H1 (cell line): ENCODE results near the gene LAMB1. TPM values are rescaled to one million over a fixed set of nuclear protein-coding genes. Genes with fewer than 3 reads are reported as not detected.

Experiments used
- CTCF ChIA-PET: fragments of 300-600 bp; sonication (Branson Sonifier 250); formaldehyde crosslinking; loops from one replicate; lab custom pipeline; 2021; ENCODE audit not compliant: partially characterized antibody; lab: Charles Lee
- POLR2A ChIA-PET: fragments of 300-600 bp; sonication (Branson Sonifier 250); formaldehyde crosslinking; loops from one replicate; lab custom pipeline; 2021; ENCODE audit warnings: inconsistent platforms; ENCODE audit not compliant: partially characterized antibody; lab: Charles Lee
- DNase-seq, 2 experiments: peaks; one replicate each; pipeline versions ENCODE4 v3.0.0 to v3.0.0-alpha.2; 2010 to 2022; ENCODE audit warnings: low spot score in 2 of 2, low read depth in 1 of 2, mixed read lengths in 1 of 2
- FAIRE-seq: peaks from 2 replicates; lab custom pipeline; 2011; peaks lifted over from hg19 to GRCh38; lab: Jason Lieb, UNC
- H2AFZ ChIP-seq: 2 replicates; pipeline ENCODE4 v1.8.1; 2012; ENCODE audit warnings: low read length, inconsistent platforms
- H2AK5ac ChIP-seq: 2 replicates; pipeline ENCODE4 v1.6.1; 2013; ENCODE audit warnings: low read depth, low read length
- H2BK120ac ChIP-seq: replicated peaks from 2 replicates; pipeline ENCODE3; 2013; ENCODE audit warnings: low read depth, low read length, inconsistent platforms
- H2BK12ac ChIP-seq: 2 replicates; pipeline ENCODE4 v1.6.1; 2013; ENCODE audit warnings: low read depth, low read length
- H2BK15ac ChIP-seq: 2 replicates; pipeline ENCODE4 v1.6.1; 2013; ENCODE audit warnings: low read length
- H2BK20ac ChIP-seq: 2 replicates; pipeline ENCODE4 v1.6.1; 2013; ENCODE audit warnings: low read length
- H2BK5ac ChIP-seq: 2 replicates; pipeline ENCODE4 v1.6.1; 2013; ENCODE audit warnings: low read depth, low read length
- H3K14ac ChIP-seq: 2 replicates; pipeline ENCODE4 v1.6.1; 2013; ENCODE audit warnings: inconsistent platforms; ENCODE audit not compliant: insufficient read length
- H3K18ac ChIP-seq: 2 replicates; pipeline ENCODE4 v1.6.1; 2013; ENCODE audit warnings: low read length; ENCODE audit errors: extremely low read depth
- H3K23ac ChIP-seq: 2 replicates; pipeline ENCODE4 v1.6.1; 2013; ENCODE audit warnings: inconsistent platforms; ENCODE audit not compliant: insufficient read length
- H3K23me2 ChIP-seq: 2 replicates; pipeline ENCODE4 v1.6.1; 2013; ENCODE audit warnings: low read depth, low read length
- H3K27ac ChIP-seq: 2 replicates; pipeline ENCODE4 v1.6.1; 2011; ENCODE audit warnings: low read depth, low read length, inconsistent platforms
- H3K27me3 ChIP-seq, 4 experiments: replicated peaks in 1 of 4; 1 replicate in 1 of 4; 2 replicates in 3 of 4; pipeline versions ENCODE4 v1.6.1 to v1.8.1; 2011 to 2013; ENCODE audit warnings: low read length in 3 of 4, mild to moderate bottlenecking in 3 of 4, inconsistent platforms in 2 of 4, mixed read lengths in 2 of 4, moderate library complexity in 1 of 4; ENCODE audit not compliant: control insufficient read depth in 3 of 4, insufficient read depth in 3 of 4; ENCODE audit errors: extremely low read depth in 1 of 4
- H3K36me3 ChIP-seq, 4 experiments: 2 replicates each; pipeline versions ENCODE4 v1.6.1 to v1.8.1; 2011 to 2013; ENCODE audit warnings: mild to moderate bottlenecking in 4 of 4, low read length in 3 of 4, moderate library complexity in 2 of 4, control low read depth in 1 of 4, inconsistent platforms in 1 of 4; ENCODE audit not compliant: insufficient read depth in 4 of 4, control insufficient read depth in 2 of 4
- H3K4ac ChIP-seq: replicated peaks from 2 replicates; pipeline ENCODE3; 2013; ENCODE audit warnings: low read length, low read depth, mixed read lengths, inconsistent platforms; ENCODE audit not compliant: insufficient read length
- H3K4me1 ChIP-seq, 4 experiments: replicated peaks in 1 of 4; 1 replicate in 1 of 4; 2 replicates in 3 of 4; pipeline versions ENCODE4 v1.6.1 to v1.8.1; 2011 to 2013; ENCODE audit warnings: low read length in 3 of 4, inconsistent platforms in 2 of 4, mixed read lengths in 1 of 4; ENCODE audit not compliant: insufficient read depth in 4 of 4, control insufficient read depth in 3 of 4
- H3K4me2 ChIP-seq, 2 experiments: 2 replicates each; pipeline versions ENCODE4 v1.6.1 to v1.8.1; 2011 to 2013; ENCODE audit warnings: low read depth in 2 of 2, low read length in 2 of 2, control low read depth in 1 of 2, inconsistent platforms in 1 of 2, mild to moderate bottlenecking in 1 of 2; ENCODE audit not compliant: insufficient read depth in 1 of 2
- H3K4me3 ChIP-seq, 4 experiments: fragments of 200-600, 300-600 bp in 1 of 4; sonication (generic), shearing (Covaris generic), sonication (Bioruptor Twin) in 1 of 4; 2 replicates each; pipeline versions ENCODE4 v1.5.1 to v1.8.1; 2011 to 2016; ENCODE audit warnings: low read length in 4 of 4, low read depth in 3 of 4, control low read depth in 2 of 4, inconsistent platforms in 2 of 4, mild to moderate bottlenecking in 2 of 4, mixed read lengths in 1 of 4, moderate library complexity in 1 of 4; ENCODE audit not compliant: insufficient read depth in 2 of 4; ENCODE audit errors: extremely low read depth in 1 of 4
- H3K56ac ChIP-seq: replicated peaks from 2 replicates; pipeline ENCODE3; 2013; ENCODE audit warnings: low read depth, mild to moderate bottlenecking, mixed read lengths, low read length, inconsistent platforms; ENCODE audit not compliant: insufficient read length
- H3K79me1 ChIP-seq: 2 replicates; pipeline ENCODE4 v1.6.1; 2013; ENCODE audit warnings: low read depth, low read length, control low read depth
- H3K79me2 ChIP-seq, 2 experiments: 2 replicates each; pipeline versions ENCODE4 v1.6.1 to v1.8.1; 2012 to 2013; ENCODE audit warnings: low read length in 2 of 2, mild to moderate bottlenecking in 2 of 2, inconsistent platforms in 1 of 2; ENCODE audit not compliant: insufficient read depth in 2 of 2, control insufficient read depth in 1 of 2
- H3K9ac ChIP-seq, 4 experiments: replicated peaks in 1 of 4; 1 replicate in 1 of 4; 2 replicates in 3 of 4; pipeline versions ENCODE4 v1.6.1 to v1.8.1; 2011 to 2013; ENCODE audit warnings: low read depth in 3 of 4, low read length in 3 of 4, control low read depth in 2 of 4, mild to moderate bottlenecking in 2 of 4, moderate library complexity in 2 of 4, inconsistent platforms in 1 of 4; ENCODE audit errors: extremely low read depth in 1 of 4
- H3K9me3 ChIP-seq, 2 experiments: 2 replicates each; pipeline versions ENCODE4 v1.6.1 to v1.8.1; 2012 to 2013; ENCODE audit warnings: mild to moderate bottlenecking in 2 of 2, moderate library complexity in 2 of 2, control low read depth in 1 of 2, inconsistent platforms in 1 of 2, low read depth in 1 of 2, low read length in 1 of 2, mixed read lengths in 1 of 2; ENCODE audit not compliant: insufficient read depth in 2 of 2
- H4K20me1 ChIP-seq, 2 experiments: replicated peaks in 1 of 2; 2 replicates each; pipeline versions ENCODE3 to v1.8.1; 2011 to 2013; ENCODE audit warnings: inconsistent platforms in 2 of 2, low read length in 2 of 2, mild to moderate bottlenecking in 1 of 2; ENCODE audit not compliant: insufficient read depth in 2 of 2, control insufficient read depth in 1 of 2
- H4K5ac ChIP-seq: 2 replicates; pipeline ENCODE4 v1.6.1; 2013; ENCODE audit warnings: low read length, low read depth, mixed read lengths, inconsistent platforms; ENCODE audit not compliant: insufficient read length
- H4K8ac ChIP-seq: 2 replicates; pipeline ENCODE4 v1.8.0; 2013; ENCODE audit warnings: mild to moderate bottlenecking, moderate library complexity, low read length, inconsistent platforms; ENCODE audit not compliant: insufficient read depth; ENCODE audit errors: extremely low read depth
- H4K91ac ChIP-seq: replicated peaks from 2 replicates; pipeline ENCODE3; 2013; ENCODE audit warnings: low read length, mixed read lengths, inconsistent platforms; ENCODE audit not compliant: insufficient read length
- BCL11A ChIP-seq, 2 experiments: IDR thresholded peaks; one replicate each; pipeline ENCODE4 v1.6.1; 2011; ENCODE audit warnings: low read depth in 2 of 2, low read length in 2 of 2, mild to moderate bottlenecking in 2 of 2
- BRCA1 ChIP-seq: IDR thresholded peaks from 2 replicates; pipeline ENCODE4 v1.6.1; 2012; ENCODE audit warnings: low read depth, low read length, improper control_type of control experiment
- CTBP2 ChIP-seq: IDR thresholded peaks from 2 replicates; pipeline ENCODE4 v1.7.0; 2011; ENCODE audit warnings: borderline replicate concordance, mild to moderate bottlenecking, moderate library complexity, mixed read lengths, low read length; ENCODE audit not compliant: insufficient read depth, insufficient read length
- CTCF ChIP-seq, 3 experiments: IDR thresholded peaks; 1 replicate in 2 of 3; 2 replicates in 1 of 3; pipeline versions ENCODE4 v1.5.1 to v1.6.1; 2011; ENCODE audit warnings: low read length in 3 of 3, mild to moderate bottlenecking in 3 of 3, inconsistent platforms in 2 of 3, low read depth in 1 of 3, moderate library complexity in 1 of 3; ENCODE audit not compliant: insufficient read depth in 1 of 3; ENCODE audit errors: control extremely low read depth in 1 of 3
- EZH2 ChIP-seq: fragments of 200-600 bp; sonication (generic); IDR thresholded peaks from 2 replicates; pipeline ENCODE4 v1.7.1; 2012; ENCODE audit warnings: low read depth, mild to moderate bottlenecking, moderate library complexity, low read length, inconsistent platforms; ENCODE audit not compliant: severe bottlenecking
- JUN ChIP-seq: IDR thresholded peaks from 2 replicates; pipeline ENCODE4 v1.6.1; 2011; ENCODE audit warnings: low read depth, mild to moderate bottlenecking, improper control_type of control experiment, low read length
- KDM1A ChIP-seq: fragments of 200-600, 300-600 bp; sonication (generic); IDR thresholded peaks from 2 replicates; pipeline ENCODE4 v1.7.1; 2016; ENCODE audit warnings: mild to moderate bottlenecking, low read length, borderline replicate concordance
- KDM4A ChIP-seq: IDR thresholded peaks from one replicate; pipeline ENCODE4 v1.7.1; 2012; ENCODE audit warnings: low read depth, mild to moderate bottlenecking, moderate library complexity, low read length, inconsistent platforms; ENCODE audit not compliant: severe bottlenecking
- SIX5 ChIP-seq: IDR thresholded peaks from 2 replicates; pipeline ENCODE4 v1.6.1; 2011; ENCODE audit warnings: mild to moderate bottlenecking, low read depth, low read length
- SRF ChIP-seq: IDR thresholded peaks from 2 replicates; pipeline ENCODE4 v1.6.1; 2011; ENCODE audit warnings: mild to moderate bottlenecking, low read depth, low read length, moderate library complexity
- TAF1 ChIP-seq: IDR thresholded peaks from 2 replicates; pipeline ENCODE4 v1.6.1; 2011; ENCODE audit warnings: mild to moderate bottlenecking, low read depth, low read length
- YY1 ChIP-seq: IDR thresholded peaks from 2 replicates; pipeline ENCODE4 v1.6.1; 2011; ENCODE audit warnings: low read depth, mild to moderate bottlenecking, low read length
- WGBS, 2 experiments: shearing (Covaris generic) in 1 of 2; methylation state at CpG; one replicate each; pipeline versions ENCODE4 v1.1.6 to v1.1.7; 2013 to 2015; ENCODE audit warnings: low lambda C conversion rate in 2 of 2, mixed read lengths in 2 of 2, inconsistent platforms in 1 of 2, low coverage in 1 of 2, missing lambda C conversion rate in 1 of 2; ENCODE audit not compliant: insufficient replicate concordance in 2 of 2, insufficient coverage in 1 of 2, insufficient read length in 1 of 2; ENCODE audit errors: extremely low coverage in 1 of 2, missing lambda C conversion rate in 1 of 2; 5-methylcytosine and 5-hydroxymethylcytosine counted together
- polyA plus RNA-seq, 7 experiments: library from polyadenylated mRNA; depleted of rRNA in 3 of 7; stranded (reverse) in 5 of 7; unstranded in 2 of 7; fragments of >200 nt in 5 of 7; fragments of 200-250 nt in 2 of 7; gene quantifications; 1 replicate in 5 of 7; 2 replicates in 1 of 7; 4 replicates in 1 of 7; pipeline versions ENCODE4 v1.2.1 to v1.2.3, GENCODE V29; 2011 to 2013; ENCODE audit warnings: missing spikeins in 2 of 7, mixed read lengths in 2 of 7
- total RNA-seq: library from RNA; stranded (reverse); fragmentation: NEBNext Ultra II Directional; extraction: Animal tissue kit (Norgen Biotek cat#: 25700); gene quantifications from 2 replicates; pipeline ENCODE4 v1.2.1, GENCODE V29; 2021

The LAMB1 gene
- total and polyA plus RNA-seq, 2 of the 8 experiments (the other 6 are each of a cell fraction or from before 2014, with no cell fraction given): 31.9 to 38.5 TPM

- H2BK5ac ChIP-seq: no peak overlapping the region
- no peak overlapping the region for H3K27ac ChIP-seq
- H2BK15ac ChIP-seq: no peak overlapping the region
- H3K23me2 ChIP-seq: no peaks in the 10 kb centered on the region
- CTCF ChIA-PET: interaction anchor here (0.6 to 2.3 kb wide), 15 partner anchors 10 to 684 kb away, joined by 3 to 11 read pairs (median 4); partner anchors contain the start of gene CBLL1
- H4K8ac ChIP-seq: no peak overlapping the region
- H2AFZ ChIP-seq: 0 out of 2 replicates have a peak overlapping the region, but pooled peaks have one; percentile 23
- no peak for DNase-seq
- H3K56ac ChIP-seq: no peak overlapping the region
- H3K23ac ChIP-seq: no peak overlapping the region
- H3K9ac ChIP-seq: no peak overlapping the region
- no peaks in the 10 kb centered on the region for H3K36me3 ChIP-seq
- H3K79me2 ChIP-seq: no peaks in the 10 kb centered on the region
- H2BK120ac ChIP-seq: no peak overlapping the region
- H3K27me3 ChIP-seq: no peaks in the 10 kb centered on the region
- POLR2A ChIA-PET: no interaction called here
- no peak overlapping the region for H3K4me2 ChIP-seq
- H3K14ac ChIP-seq: no peak overlapping the region
- no peak overlapping the region for H3K4ac ChIP-seq
- H4K5ac ChIP-seq: no peak overlapping the region
- H3K79me1 ChIP-seq: no peaks in the 10 kb centered on the region
- WGBS, 2 experiments: 71% methylated on average over 2 of the region's 2 CpGs; no CpG with 5 or more reads in 1 of the 2 experiments
- no peaks in the 10 kb centered on the region for H4K20me1 ChIP-seq
- no peak overlapping the region for H2BK20ac ChIP-seq
- H3K4me1 ChIP-seq: no peaks in the 10 kb centered on the region
- H2AK5ac ChIP-seq: no peak overlapping the region
- H3K4me3 ChIP-seq: no peak overlapping the region
- H4K91ac ChIP-seq: no peak overlapping the region
- FAIRE-seq: no peak
- no peak overlapping the region for H3K18ac ChIP-seq
- no peak overlapping the region for H2BK12ac ChIP-seq
- no peaks in the 10 kb centered on the region for H3K9me3 ChIP-seq
- no peak for TF ChIP-seq TAF1
- TF ChIP-seq YY1: no peak
- no peak for TF ChIP-seq CTCF (IDR thresholded peaks at IDR 0.05; ENCODE audit: control extremely low read depth in 1 of 3, insufficient read depth in 1 of 3, low read depth in 1 of 3, low read length in 3 of 3)
- TF ChIP-seq KDM4A: no peak
- no peak for TF ChIP-seq SIX5
- TF ChIP-seq CTBP2: no peak
- no peak for TF ChIP-seq BCL11A (IDR thresholded peaks at IDR 0.05; ENCODE audit: low read depth in 2 of 2, low read length in 2 of 2)
- no peak for TF ChIP-seq KDM1A
- TF ChIP-seq BRCA1: no peak
- no peak for TF ChIP-seq EZH2
- TF ChIP-seq SRF: no peak
- TF ChIP-seq JUN: no peak
These were observed 128.8 kb downstream of the LAMB1 start for GRCh38 chr7:107874111-107874510.
